Liver (tissue), 3 donors: ENCODE data around the gene NUDT16.

Source experiments
- ATF3 ChIP-seq: IDR thresholded peaks from 2 replicates; pipeline ENCODE4 v1.6.1; 2016; ENCODE audit warnings: antibody characterized with exemption
- CTCF ChIP-seq: fragments of 150-350 bp; IDR thresholded peaks from 2 replicates; pipeline ENCODE4 v1.5.1; 2017; ENCODE audit warnings: improper control_type of control experiment, low read depth, low read length; ENCODE audit not compliant: missing input control
- FOXA2 ChIP-seq: IDR thresholded peaks from 2 replicates; pipeline ENCODE4 v1.6.1; 2016; ENCODE audit warnings: antibody characterized with exemption
- GABPA ChIP-seq, 2 donors: IDR thresholded peaks in 1 of 2; conservative IDR thresholded peaks in 1 of 2; 2 replicates each; pipeline ENCODE4 v1.6.1; 2016; ENCODE audit warnings: antibody characterized with exemption in 2 of 2, mild to moderate bottlenecking in 1 of 2, moderate library complexity in 1 of 2
- HNF4A ChIP-seq, 2 donors: conservative IDR thresholded peaks; 2 replicates each; pipeline ENCODE4 v1.6.1; 2016; ENCODE audit warnings: antibody characterized with exemption in 2 of 2, mild to moderate bottlenecking in 2 of 2
- RAD21 ChIP-seq, 2 donors: IDR thresholded peaks; 2 replicates each; pipeline ENCODE4 v1.6.1; 2016; ENCODE audit warnings: antibody characterized with exemption in 2 of 2, mild to moderate bottlenecking in 2 of 2
- REST ChIP-seq: IDR thresholded peaks from 2 replicates; pipeline ENCODE4 v1.6.1; 2016; ENCODE audit warnings: antibody characterized with exemption, mild to moderate bottlenecking
- SP1 ChIP-seq: IDR thresholded peaks from 2 replicates; pipeline ENCODE4 v1.6.1; 2018; ENCODE audit warnings: antibody characterized with exemption, mild to moderate bottlenecking
- TAF1 ChIP-seq: conservative IDR thresholded peaks from 2 replicates; pipeline ENCODE4 v1.6.1; 2016; ENCODE audit warnings: antibody characterized with exemption, mild to moderate bottlenecking
- YY1 ChIP-seq: IDR thresholded peaks from 2 replicates; pipeline ENCODE4 v1.6.1; 2016; ENCODE audit warnings: antibody characterized with exemption, mild to moderate bottlenecking
- ZBTB33 ChIP-seq: IDR thresholded peaks from 2 replicates; pipeline ENCODE4 v1.6.1; 2016; ENCODE audit warnings: antibody characterized with exemption
- TF ChIP-seq, protein P1 (sequence below): IDR thresholded peaks from 2 replicates; pipeline ENCODE4 v1.6.1; 2016; ENCODE audit warnings: antibody characterized with exemption
- donor health status: healthy.
- donor health status: healthy.

GRCh38 chr3:131348911-131349310, 32.7 kb upstream of the NUDT16 start:
- TF ChIP-seq ZBTB33: no peak
- no peak for TF ChIP-seq RAD21 (IDR thresholded peaks at IDR 0.05)
- no peak for TF ChIP-seq CTCF
- no peak for TF ChIP-seq REST
- no peak for TF ChIP-seq TAF1
- TF ChIP-seq, protein P1, sequence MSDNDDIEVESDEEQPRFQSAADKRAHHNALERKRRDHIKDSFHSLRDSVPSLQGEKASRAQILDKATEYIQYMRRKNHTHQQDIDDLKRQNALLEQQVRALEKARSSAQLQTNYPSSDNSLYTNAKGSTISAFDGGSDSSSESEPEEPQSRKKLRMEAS: no peak
- no peak for TF ChIP-seq HNF4A (conservative IDR thresholded peaks at IDR 0.05)
- no peak for TF ChIP-seq ATF3
- no peak for TF ChIP-seq FOXA2
- no peak for TF ChIP-seq GABPA (IDR thresholded peaks at IDR 0.05 in 1 of 2, conservative IDR thresholded peaks at IDR 0.05 in 1 of 2)
- TF ChIP-seq YY1: no peak
- no peak for TF ChIP-seq SP1
